WERI-Rb-1 (cell line): ENCODE data around the gene TSPAN15.

Experiments
- DNase-seq: peaks from one replicate; pipeline ENCODE4 v3.0.0-alpha.2; 2020
- H3K27ac ChIP-seq: fragments of 250-450 bp; sonication (Bioruptor Pico); 2 replicates; pipeline ENCODE4 v1.5.1; 2020; ENCODE audit warnings: mild to moderate bottlenecking, moderate library complexity
- H3K27me3 ChIP-seq: fragments of 250-450 bp; sonication (Bioruptor Pico); 2 replicates; pipeline ENCODE4 v1.5.1; 2021; ENCODE audit warnings: mild to moderate bottlenecking, low read depth, moderate library complexity; ENCODE audit not compliant: insufficient read depth, severe bottlenecking
- H3K36me3 ChIP-seq: fragments of 250-450 bp; sonication (Bioruptor Pico); 2 replicates; pipeline ENCODE4 v1.5.1; 2020; ENCODE audit warnings: mild to moderate bottlenecking, moderate library complexity
- H3K4me3 ChIP-seq: 2 replicates; pipeline ENCODE4 v1.5.1; 2011; ENCODE audit warnings: low read depth, mild to moderate bottlenecking, control low read depth, low read length
- H3K9me3 ChIP-seq: fragments of 250-450 bp; sonication (Bioruptor Pico); 2 replicates; pipeline ENCODE4 v1.5.1; 2021; ENCODE audit warnings: mild to moderate bottlenecking, moderate library complexity; ENCODE audit not compliant: severe bottlenecking
- TF ChIP-seq, protein P1 (sequence below): IDR thresholded peaks from 2 replicates; pipeline ENCODE4 v1.5.1; 2011; ENCODE audit warnings: low read depth, mild to moderate bottlenecking, control low read depth, inconsistent platforms, low read length

Gene TSPAN15

DNA sequence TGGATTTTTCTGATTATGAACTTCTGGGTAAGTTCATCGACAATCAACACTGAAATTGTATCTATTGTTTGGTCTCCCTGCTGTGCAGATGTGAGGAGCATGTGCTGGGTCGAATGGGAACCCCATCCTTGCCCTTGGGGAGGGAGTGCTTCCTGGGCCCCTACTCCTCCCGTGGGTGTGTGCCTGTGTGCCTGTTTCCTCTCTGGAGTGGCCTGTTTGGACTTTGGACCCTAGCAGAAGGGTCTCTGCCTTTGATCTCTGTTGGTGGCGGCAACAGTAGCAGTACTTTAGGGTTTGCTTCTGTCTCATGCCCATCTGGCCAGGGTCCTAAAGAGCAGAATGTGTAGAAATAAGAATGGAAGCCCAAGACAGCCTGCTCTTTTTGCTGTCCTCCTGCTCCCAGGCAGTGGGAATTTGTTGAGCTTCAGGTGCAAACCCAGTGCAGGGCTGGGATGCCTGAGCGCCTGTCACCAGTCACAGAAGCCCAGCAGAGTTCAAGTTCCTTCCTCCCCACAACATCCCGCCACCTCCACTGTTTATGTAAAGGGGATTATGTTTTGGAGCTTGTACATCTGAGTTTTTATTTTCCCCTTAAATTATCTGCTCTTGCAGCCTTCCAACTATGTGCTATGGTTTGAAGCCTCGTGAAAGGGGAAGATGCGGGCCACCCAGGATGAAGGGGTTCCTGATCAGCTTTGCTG, 33.1 kb upstream of the TSPAN15 start:
- no peaks in the 10 kb centered on the region for H3K27me3 ChIP-seq
- no peak overlapping the region for H3K4me3 ChIP-seq
- H3K27ac ChIP-seq: no peak overlapping the region
- H3K9me3 ChIP-seq: no peaks in the 10 kb centered on the region
- no peak for DNase-seq
- TF ChIP-seq, protein P1, sequence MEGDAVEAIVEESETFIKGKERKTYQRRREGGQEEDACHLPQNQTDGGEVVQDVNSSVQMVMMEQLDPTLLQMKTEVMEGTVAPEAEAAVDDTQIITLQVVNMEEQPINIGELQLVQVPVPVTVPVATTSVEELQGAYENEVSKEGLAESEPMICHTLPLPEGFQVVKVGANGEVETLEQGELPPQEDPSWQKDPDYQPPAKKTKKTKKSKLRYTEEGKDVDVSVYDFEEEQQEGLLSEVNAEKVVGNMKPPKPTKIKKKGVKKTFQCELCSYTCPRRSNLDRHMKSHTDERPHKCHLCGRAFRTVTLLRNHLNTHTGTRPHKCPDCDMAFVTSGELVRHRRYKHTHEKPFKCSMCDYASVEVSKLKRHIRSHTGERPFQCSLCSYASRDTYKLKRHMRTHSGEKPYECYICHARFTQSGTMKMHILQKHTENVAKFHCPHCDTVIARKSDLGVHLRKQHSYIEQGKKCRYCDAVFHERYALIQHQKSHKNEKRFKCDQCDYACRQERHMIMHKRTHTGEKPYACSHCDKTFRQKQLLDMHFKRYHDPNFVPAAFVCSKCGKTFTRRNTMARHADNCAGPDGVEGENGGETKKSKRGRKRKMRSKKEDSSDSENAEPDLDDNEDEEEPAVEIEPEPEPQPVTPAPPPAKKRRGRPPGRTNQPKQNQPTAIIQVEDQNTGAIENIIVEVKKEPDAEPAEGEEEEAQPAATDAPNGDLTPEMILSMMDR: no peak
- H3K36me3 ChIP-seq: no peaks in the 10 kb centered on the region

DNA sequence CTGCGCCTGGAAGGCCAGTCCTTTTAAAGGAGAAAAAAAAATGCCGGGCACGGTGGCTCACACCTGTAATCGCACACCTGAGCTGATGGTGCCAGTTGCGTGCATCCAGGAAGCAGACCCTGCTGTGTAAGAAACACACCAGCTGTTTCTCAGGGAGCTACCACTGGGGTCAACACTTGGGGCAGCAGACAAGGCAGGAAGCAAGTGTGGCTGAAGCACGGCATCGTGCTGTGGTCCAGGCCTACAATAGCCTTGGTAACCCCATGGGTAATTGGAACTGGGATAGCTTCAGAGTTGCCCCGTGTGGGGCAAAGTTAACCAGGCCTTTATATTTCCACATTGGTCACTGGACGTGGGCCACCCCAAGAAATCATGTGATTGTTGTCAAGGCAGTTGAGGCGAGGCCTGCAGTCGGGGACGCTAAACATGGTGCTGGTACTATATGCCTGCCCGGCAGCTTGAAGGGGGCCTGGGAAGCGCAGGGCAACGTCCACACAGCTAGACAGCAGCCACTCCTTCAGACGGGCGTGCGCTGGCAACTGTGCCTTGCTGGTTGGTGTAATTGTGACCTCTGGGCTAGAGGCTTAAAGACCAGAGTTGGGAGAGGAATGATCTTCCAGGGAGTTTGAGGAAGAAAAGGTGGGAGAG, 32.0 kb upstream of the TSPAN15 start:
- Histone ChIP-seq H3K27ac (no peak overlapping the region), H3K9me3 (no peaks in the 10 kb centered on the region), H3K4me3 (no peak overlapping the region), H3K27me3 (no peaks in the 10 kb centered on the region), H3K36me3 (no peaks in the 10 kb centered on the region)
- TF ChIP-seq, protein P1: no peak
- DNase-seq: no peak

DNA sequence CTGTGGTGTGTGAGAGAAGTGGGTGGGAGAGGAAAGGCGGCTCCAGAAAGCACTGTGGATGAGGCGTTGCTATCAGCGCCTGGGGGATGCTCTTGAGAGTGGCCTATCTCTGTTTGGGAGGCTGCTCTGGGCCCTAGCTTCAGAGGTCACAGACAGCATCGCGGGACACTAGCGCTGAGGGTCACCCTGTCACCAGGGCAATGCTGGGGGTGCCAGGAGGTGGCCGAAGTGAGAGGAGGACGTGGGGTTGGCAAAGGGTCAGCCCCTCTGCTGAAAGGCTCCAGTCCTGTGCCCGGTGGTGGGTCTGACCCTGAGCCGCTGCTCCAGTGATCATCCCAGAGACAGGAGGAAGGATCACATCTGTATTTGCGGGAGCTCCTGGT, 31.5 kb upstream of the TSPAN15 start:
- Histone ChIP-seq H3K27me3 (no peaks in the 10 kb centered on the region), H3K4me3 (no peak overlapping the region), H3K36me3 (no peaks in the 10 kb centered on the region), H3K9me3 (no peaks in the 10 kb centered on the region), H3K27ac (no peak overlapping the region)
- TF ChIP-seq, protein P1: no peak
- DNase-seq: no peak

DNA sequence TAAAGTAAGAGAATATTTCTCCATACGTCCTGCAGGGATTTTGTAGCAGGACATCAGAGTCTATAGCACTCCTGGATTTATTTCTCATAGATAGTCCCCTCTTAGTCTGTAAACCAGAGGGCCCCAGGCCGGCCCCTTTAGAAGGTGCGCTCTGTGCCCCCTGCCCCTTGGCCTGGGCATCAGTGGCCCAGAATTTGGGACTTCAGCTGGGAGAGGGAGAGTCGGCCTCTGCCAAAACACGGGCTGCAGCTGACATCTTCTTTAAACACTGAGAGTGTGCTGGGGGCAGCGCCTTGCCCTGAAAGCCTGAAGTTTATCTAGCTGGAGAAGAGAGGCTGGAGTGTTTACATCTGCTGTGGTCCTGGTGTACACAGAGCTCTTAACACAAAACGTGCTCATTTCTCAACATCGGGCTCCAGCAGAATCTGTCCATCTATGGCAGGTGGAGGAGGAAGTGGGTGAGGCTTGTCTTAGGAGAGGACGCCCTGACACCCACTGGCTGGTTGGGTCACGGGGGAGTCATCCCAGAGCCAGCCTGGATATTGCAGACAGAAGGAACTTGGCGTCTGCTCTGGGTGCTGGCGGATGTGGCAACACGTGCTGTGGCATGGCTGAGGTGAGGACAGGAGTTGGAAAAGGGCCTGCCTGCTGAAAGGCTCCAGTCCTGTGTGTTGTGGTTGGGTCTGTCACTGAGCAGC, 29.5 kb upstream of the TSPAN15 start:
- Histone ChIP-seq H3K27me3 (no peaks in the 10 kb centered on the region), H3K36me3 (no peaks in the 10 kb centered on the region), H3K27ac (no peak overlapping the region), H3K4me3 (no peak overlapping the region), H3K9me3 (no peaks in the 10 kb centered on the region)
- TF ChIP-seq, protein P1: no peak
- no peak for DNase-seq

DNA sequence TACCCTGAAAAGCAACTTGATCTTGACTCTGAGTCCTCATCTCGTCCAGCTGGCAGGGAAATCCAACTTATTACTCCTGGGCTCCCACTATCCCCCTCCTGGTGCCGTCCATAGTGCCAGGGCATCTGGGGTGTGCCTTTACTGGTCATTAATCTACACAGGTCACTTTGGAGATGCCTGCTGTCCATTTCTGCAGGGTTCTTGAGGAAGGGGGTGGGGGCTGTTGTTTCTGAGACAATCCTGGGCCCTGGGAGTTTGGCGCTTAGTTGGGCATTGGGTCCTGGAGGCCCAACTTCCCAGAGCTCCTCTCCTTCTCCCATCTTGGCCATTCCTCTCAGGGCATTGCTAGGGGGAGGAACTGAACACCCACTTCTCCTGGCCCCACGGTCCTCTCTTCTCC, 28.6 kb upstream of the TSPAN15 start:
- Histone ChIP-seq H3K4me3 (no peak overlapping the region), H3K9me3 (no peaks in the 10 kb centered on the region), H3K27me3 (no peaks in the 10 kb centered on the region), H3K36me3 (no peaks in the 10 kb centered on the region), H3K27ac (no peak overlapping the region)
- TF ChIP-seq, protein P1: no peak
- no peak for DNase-seq
